Loucy (cell line): ENCODE measurements around the gene PCNP.

Experiments
- CTCF ChIP-seq: fragments of 200-600 bp; sonication (generic); conservative IDR thresholded peaks from 2 replicates; pipeline ENCODE4 v1.5.1; 2014; ENCODE audit warnings: mild to moderate bottlenecking, antibody characterized with exemption, low read length
- EZH2phosphoT487 ChIP-seq: fragments of 200-600 bp; IDR thresholded peaks from 2 replicates; pipeline ENCODE4 v1.6.1; 2018; ENCODE audit warnings: antibody characterized with exemption, mild to moderate bottlenecking, moderate library complexity, borderline replicate concordance

- no peak for TF ChIP-seq CTCF
- no peak for TF ChIP-seq EZH2phosphoT487
These were observed 3.3 kb downstream of the PCNP start for GRCh38 chr3:101577286-101577685.
